HK-2 (cell line): ENCODE results near the gene BHLHA15.

ENCODE experiments used
- DNase-seq: peaks from one replicate; pipeline ENCODE4 v3.0.0-alpha.2; 2018; ENCODE audit not compliant: unreplicated experiment

BHLHA15 gene

GRCh38 chr7:98187138-98187502, 24.1 kb upstream of the BHLHA15 start:
- no peak for DNase-seq

GRCh38 chr7:98189559-98189958, 21.7 kb upstream of the BHLHA15 start:
- DNase-seq = no peak

- no peak for DNase-seq
Measured at GRCh38 chr7:98191668-98192431, 19.4 kb upstream of the BHLHA15 start.

- DNase-seq = no peak
Measured at GRCh38 chr7:98192781-98193457, 18.3 kb upstream of the BHLHA15 start.

- DNase-seq = no peak
Measured at GRCh38 chr7:98193474-98194180, 17.6 kb upstream of the BHLHA15 start.

- DNase-seq = no peak
Measured at GRCh38 chr7:98194186-98194585, 17.1 kb upstream of the BHLHA15 start.

- DNase-seq = no peak
Measured at GRCh38 chr7:98194672-98195457, 16.4 kb upstream of the BHLHA15 start.

- DNase-seq = no peak
Measured at GRCh38 chr7:98196706-98197605, 14.3 kb upstream of the BHLHA15 start.

GRCh38 chr7:98199131-98199530, 12.1 kb upstream of the BHLHA15 start:
- DNase-seq = no peak

- DNase-seq = no peak
Measured at GRCh38 chr7:98200364-98200763, 10.9 kb upstream of the BHLHA15 start.

- no peak for DNase-seq
Measured at GRCh38 chr7:98202367-98203195, 8.7 kb upstream of the BHLHA15 start.

- DNase-seq = no peak
Measured at GRCh38 chr7:98203261-98203963, 7.8 kb upstream of the BHLHA15 start.

- DNase-seq = no peak
Measured at GRCh38 chr7:98203964-98204605, 7.2 kb upstream of the BHLHA15 start.

- DNase-seq = no peak
Measured at GRCh38 chr7:98204670-98205069, 6.6 kb upstream of the BHLHA15 start.

- no peak for DNase-seq
Measured at GRCh38 chr7:98205162-98205845, 5.9 kb upstream of the BHLHA15 start.

GRCh38 chr7:98206451-98207330, 4.5 kb upstream of the BHLHA15 start:
- DNase-seq = no peak

GRCh38 chr7:98209166-98209920, 1.9 kb upstream of the BHLHA15 start:
- DNase-seq = no peak
